SH-SY5Y (cell line): ENCODE results near the gene CHN2.

ENCODE experiments used
- GATA2 ChIP-seq: IDR thresholded peaks from 2 replicates; pipeline ENCODE4 v1.6.1; 2011; ENCODE audit warnings: mild to moderate bottlenecking, low read depth, low read length
- GATA3 ChIP-seq: IDR thresholded peaks from 2 replicates; pipeline ENCODE4 v1.6.1; 2011; ENCODE audit warnings: low read depth, mild to moderate bottlenecking, low read length, moderate library complexity

- TF ChIP-seq GATA2, result no peak
- no peak for TF ChIP-seq GATA3
Measured at GRCh38 chr7:29328045-29328444, 133.5 kb downstream of the CHN2 start.
